Measurements from ENCODE around the gene ASXL1. TPM values are rescaled to one million over a fixed set of nuclear protein-coding genes. Genes with fewer than 3 reads are reported as not detected.
"Not testable (repeated sequence)": the region's sequence is repeated elsewhere in the genome, so short reads cannot be mapped to it uniquely, and the experiment has no call there.

The ASXL1 gene
- polyA plus RNA-seq, 10 donors, result 28.7 to 48.9 (median 38.0) TPM

GRCh38 chr20:32333988-32334885, 23.9 kb upstream of the ASXL1 start:
- peak in 1 of 3 donors; percentile 21 for DNase-seq

- peak in 1 of 3 donors; percentile 52 for DNase-seq
These were observed 21.2 kb upstream of the ASXL1 start for GRCh38 chr20:32336918-32337347.

- no peak for DNase-seq
These were observed 20.0 kb upstream of the ASXL1 start for GRCh38 chr20:32337937-32338661.

GRCh38 chr20:32338665-32339064, 19.5 kb upstream of the ASXL1 start:
- DNase-seq, result no peak

GRCh38 chr20:32339116-32339515, 19.0 kb upstream of the ASXL1 start:
- no peak for DNase-seq

- DNase-seq, result not testable (repeated sequence)
These were observed 17.1 kb upstream of the ASXL1 start for GRCh38 chr20:32341053-32341452.

GRCh38 chr20:32343439-32343838, 14.7 kb upstream of the ASXL1 start:
- DNase-seq, result peak in 1 of 3 donors; percentile 41

- DNase-seq, result no peak
These were observed 13.2 kb upstream of the ASXL1 start for GRCh38 chr20:32344835-32345506.

GRCh38 chr20:32348207-32348606, 9.9 kb upstream of the ASXL1 start:
- no peak for DNase-seq

GRCh38 chr20:32350421-32350820, 7.7 kb upstream of the ASXL1 start:
- no peak for DNase-seq

GRCh38 chr20:32352121-32352720, 5.9 kb upstream of the ASXL1 start:
- DNase-seq, result no peak

GRCh38 chr20:32353848-32354496, 4.2 kb upstream of the ASXL1 start:
- no peak for DNase-seq

GRCh38 chr20:32354592-32355416, 3.3 kb upstream of the ASXL1 start:
- DNase-seq, result peak in 1 of 3 donors; percentile 52

- no peak for DNase-seq
These were observed 2.7 kb upstream of the ASXL1 start for GRCh38 chr20:32355417-32355841.

- peak in 1 of 3 donors; percentile 50 for DNase-seq
These were observed 2.1 kb upstream of the ASXL1 start for GRCh38 chr20:32355907-32356621.

- DNase-seq, result peak in 2 of 3 donors; percentile 40 to 52
These were observed 1.3 kb upstream of the ASXL1 start for GRCh38 chr20:32356622-32357374.

GRCh38 chr20:32357375-32357868, 709 bp upstream of the ASXL1 start:
- DNase-seq, result no peak

GRCh38 chr20:32358632-32358882, 426 bp downstream of the ASXL1 start:
- DNase-seq, result no peak

Measured in muscle of back (tissue), 11 donors.